Measurements from ENCODE around the gene NT5DC3. TPM values are rescaled to one million over a fixed set of nuclear protein-coding genes. Genes with fewer than 3 reads are reported as not detected.

Gene NT5DC3
- total and polyA plus RNA-seq, 2 of the 13 experiments (the other 11 are each of a cell fraction or from before 2014, with no cell fraction given), result 3.2 to 6.6 TPM

DNA sequence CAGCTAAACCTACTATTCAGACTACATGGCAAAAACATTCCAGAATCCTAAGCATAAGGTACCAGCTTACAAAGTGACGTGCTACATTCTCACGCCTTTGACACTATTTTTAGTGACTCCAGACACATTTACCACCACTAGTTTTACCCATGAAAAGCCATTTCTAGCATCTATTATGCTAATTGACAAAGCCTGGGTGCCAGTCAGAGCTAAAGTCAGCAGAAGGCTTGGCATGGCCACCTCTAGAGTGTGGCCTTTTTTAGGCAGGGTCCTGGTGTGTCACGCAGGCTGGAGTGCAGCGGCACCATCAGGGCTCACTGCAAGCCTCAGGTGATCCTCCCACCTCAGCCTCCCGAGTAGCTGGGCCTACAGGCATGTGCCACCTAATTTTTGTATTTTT, 75.7 kb downstream of the NT5DC3 start (continued):
- no peak for TF ChIP-seq CBX2 (IDR thresholded peaks at IDR 0.05; ENCODE audit: low read depth, low read length)
- no peak for TF ChIP-seq CBX2 (CRISPR knock-in tag; IDR thresholded peaks at IDR 0.05; ENCODE audit: low read depth)
- TF ChIP-seq ZNF335 (CRISPR knock-in tag; IDR thresholded peaks at IDR 0.05), result no peak

DNA sequence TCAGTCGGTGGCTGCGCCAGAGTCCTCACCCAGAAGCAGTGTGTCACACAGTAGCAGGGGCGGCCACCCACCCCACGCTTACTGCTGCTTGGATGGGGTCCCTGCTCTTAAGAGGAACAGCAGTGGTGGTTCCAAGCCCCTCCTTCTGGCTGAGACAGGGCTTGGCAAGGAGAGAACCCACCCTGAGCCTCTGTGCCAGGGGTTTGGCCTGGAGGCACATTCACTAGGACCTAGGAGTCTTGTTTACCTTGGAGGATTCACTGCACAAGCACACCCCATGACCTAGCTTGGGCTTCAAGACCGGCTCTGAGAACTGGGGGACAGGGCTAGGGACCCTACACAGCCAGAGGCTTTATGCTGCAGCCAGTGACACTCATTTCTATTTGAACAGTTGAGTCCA, 78.6 kb downstream of the NT5DC3 start:
- no peaks in the 10 kb centered on the region for H3K27me3 ChIP-seq (ENCODE audit: control insufficient read depth in 1 of 2, insufficient read depth in 2 of 2, low read length in 2 of 2)
- no peak overlapping the region for H3K9ac ChIP-seq (ENCODE audit: insufficient read depth, low read depth, low read length)
- H3K9me3 ChIP-seq (ENCODE audit: low read length), result no peaks in the 10 kb centered on the region
- ChIA-PET POLR2A (no interaction called here), CTCF (ENCODE audit: low intra/inter-chr PET ratio, low total read pairs) (no interaction called here)
- intact Hi-C loops (cut with micrococcal nuclease; ENCODE audit: unreplicated experiment) (no loop called here), in situ Hi-C loops (cut with HindIII; ENCODE audit: extremely low pct_ligation_motif_present, low pct_unique_long_range_greater_than_20kb) (no loop called here)
- no peak overlapping the region for H3K4me3 ChIP-seq (replicated peaks in 1 of 3; ENCODE audit: insufficient read depth in 1 of 3, low read depth in 2 of 3, low read length in 3 of 3)
- no peak overlapping the region for H2AFZ ChIP-seq (ENCODE audit: low read length)
- no peaks in the 10 kb centered on the region for H4K20me1 ChIP-seq (ENCODE audit: insufficient read depth, low read length)
- BruUV-seq (replicated peaks), result no TSS peak
- peaks cover 2 to 8% of the 10 kb centered on the region in 2 experiments; a peak in 1 of 5 replicates for H3K36me3 ChIP-seq (replicated peaks in 1 of 2; ENCODE audit: control insufficient read depth in 1 of 2, insufficient read depth in 2 of 2, low read length in 2 of 2)
- H3K4me1 ChIP-seq (ENCODE audit: insufficient read depth, low read length), result no peaks in the 10 kb centered on the region
- H3K27ac ChIP-seq (ENCODE audit: extremely low read length, insufficient read depth, low read length), result no peak overlapping the region
- no peak overlapping the region for H3K4me2 ChIP-seq (ENCODE audit: low read depth, low read length)
- DNase-seq (ENCODE audit: low spot score), result no peak
- TF ChIP-seq REL (CRISPR knock-in tag; conservative IDR thresholded peaks at IDR 0.05), result no peak
- TF ChIP-seq, protein P1, sequence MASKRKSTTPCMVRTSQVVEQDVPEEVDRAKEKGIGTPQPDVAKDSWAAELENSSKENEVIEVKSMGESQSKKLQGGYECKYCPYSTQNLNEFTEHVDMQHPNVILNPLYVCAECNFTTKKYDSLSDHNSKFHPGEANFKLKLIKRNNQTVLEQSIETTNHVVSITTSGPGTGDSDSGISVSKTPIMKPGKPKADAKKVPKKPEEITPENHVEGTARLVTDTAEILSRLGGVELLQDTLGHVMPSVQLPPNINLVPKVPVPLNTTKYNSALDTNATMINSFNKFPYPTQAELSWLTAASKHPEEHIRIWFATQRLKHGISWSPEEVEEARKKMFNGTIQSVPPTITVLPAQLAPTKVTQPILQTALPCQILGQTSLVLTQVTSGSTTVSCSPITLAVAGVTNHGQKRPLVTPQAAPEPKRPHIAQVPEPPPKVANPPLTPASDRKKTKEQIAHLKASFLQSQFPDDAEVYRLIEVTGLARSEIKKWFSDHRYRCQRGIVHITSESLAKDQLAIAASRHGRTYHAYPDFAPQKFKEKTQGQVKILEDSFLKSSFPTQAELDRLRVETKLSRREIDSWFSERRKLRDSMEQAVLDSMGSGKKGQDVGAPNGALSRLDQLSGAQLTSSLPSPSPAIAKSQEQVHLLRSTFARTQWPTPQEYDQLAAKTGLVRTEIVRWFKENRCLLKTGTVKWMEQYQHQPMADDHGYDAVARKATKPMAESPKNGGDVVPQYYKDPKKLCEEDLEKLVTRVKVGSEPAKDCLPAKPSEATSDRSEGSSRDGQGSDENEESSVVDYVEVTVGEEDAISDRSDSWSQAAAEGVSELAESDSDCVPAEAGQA (IDR thresholded peaks at IDR 0.05; ENCODE audit: low read depth), result no peak
- TF ChIP-seq, protein P1 (CRISPR knock-in tag; IDR thresholded peaks at IDR 0.05; ENCODE audit: borderline replicate concordance), result no peak
- TF ChIP-seq HOXA7 (CRISPR knock-in tag; IDR thresholded peaks at IDR 0.05), result no peak
- TF ChIP-seq, protein P2, sequence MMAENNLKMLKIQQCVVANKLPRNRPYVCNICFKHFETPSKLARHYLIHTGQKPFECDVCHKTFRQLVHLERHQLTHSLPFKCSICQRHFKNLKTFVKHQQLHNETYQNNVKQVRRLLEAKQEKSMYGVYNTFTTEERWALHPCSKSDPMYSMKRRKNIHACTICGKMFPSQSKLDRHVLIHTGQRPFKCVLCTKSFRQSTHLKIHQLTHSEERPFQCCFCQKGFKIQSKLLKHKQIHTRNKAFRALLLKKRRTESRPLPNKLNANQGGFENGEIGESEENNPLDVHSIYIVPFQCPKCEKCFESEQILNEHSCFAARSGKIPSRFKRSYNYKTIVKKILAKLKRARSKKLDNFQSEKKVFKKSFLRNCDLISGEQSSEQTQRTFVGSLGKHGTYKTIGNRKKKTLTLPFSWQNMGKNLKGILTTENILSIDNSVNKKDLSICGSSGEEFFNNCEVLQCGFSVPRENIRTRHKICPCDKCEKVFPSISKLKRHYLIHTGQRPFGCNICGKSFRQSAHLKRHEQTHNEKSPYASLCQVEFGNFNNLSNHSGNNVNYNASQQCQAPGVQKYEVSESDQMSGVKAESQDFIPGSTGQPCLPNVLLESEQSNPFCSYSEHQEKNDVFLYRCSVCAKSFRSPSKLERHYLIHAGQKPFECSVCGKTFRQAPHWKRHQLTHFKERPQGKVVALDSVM (CRISPR knock-in tag; IDR thresholded peaks at IDR 0.05), result no peak
- no peak for TF ChIP-seq ZNF510 (CRISPR knock-in tag; IDR thresholded peaks at IDR 0.05; ENCODE audit: low read depth)
- no peak for TF ChIP-seq ISL2 (CRISPR knock-in tag; IDR thresholded peaks at IDR 0.05)
- TF ChIP-seq ETV6 (CRISPR knock-in tag; conservative IDR thresholded peaks at IDR 0.05), result no peak
- TF ChIP-seq, protein P3, sequence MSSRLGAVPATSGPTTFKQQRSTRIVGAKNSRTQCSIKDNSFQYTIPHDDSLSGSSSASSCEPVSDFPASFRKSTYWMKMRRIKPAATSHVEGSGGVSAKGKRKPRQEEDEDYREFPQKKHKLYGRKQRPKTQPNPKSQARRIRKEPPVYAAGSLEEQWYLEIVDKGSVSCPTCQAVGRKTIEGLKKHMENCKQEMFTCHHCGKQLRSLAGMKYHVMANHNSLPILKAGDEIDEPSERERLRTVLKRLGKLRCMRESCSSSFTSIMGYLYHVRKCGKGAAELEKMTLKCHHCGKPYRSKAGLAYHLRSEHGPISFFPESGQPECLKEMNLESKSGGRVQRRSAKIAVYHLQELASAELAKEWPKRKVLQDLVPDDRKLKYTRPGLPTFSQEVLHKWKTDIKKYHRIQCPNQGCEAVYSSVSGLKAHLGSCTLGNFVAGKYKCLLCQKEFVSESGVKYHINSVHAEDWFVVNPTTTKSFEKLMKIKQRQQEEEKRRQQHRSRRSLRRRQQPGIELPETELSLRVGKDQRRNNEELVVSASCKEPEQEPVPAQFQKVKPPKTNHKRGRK (CRISPR knock-in tag; IDR thresholded peaks at IDR 0.05), result no peak
- TF ChIP-seq RARA (CRISPR knock-in tag; IDR thresholded peaks at IDR 0.05), result no peak
- no peak for TF ChIP-seq ZNF317 (CRISPR knock-in tag; IDR thresholded peaks at IDR 0.05)
- TF ChIP-seq GATAD2A (CRISPR knock-in tag; IDR thresholded peaks at IDR 0.05), result no peak
- no peak for TF ChIP-seq KDM5A (IDR thresholded peaks at IDR 0.05; ENCODE audit: borderline replicate concordance, low read length)
- FAIRE-seq, result no peak
- H3K79me2 ChIP-seq (ENCODE audit: insufficient read depth, low read length), result no peaks in the 10 kb centered on the region
- no peak; the same call in 2 of the 3 replicates for ATAC-seq
- 89% methylated on average over 3 of the region's 5 CpGs for WGBS (ENCODE audit: low lambda C conversion rate)

All from HepG2 (cell line).